Measurements from ENCODE around the gene GNA12.

Gene GNA12, protein sequence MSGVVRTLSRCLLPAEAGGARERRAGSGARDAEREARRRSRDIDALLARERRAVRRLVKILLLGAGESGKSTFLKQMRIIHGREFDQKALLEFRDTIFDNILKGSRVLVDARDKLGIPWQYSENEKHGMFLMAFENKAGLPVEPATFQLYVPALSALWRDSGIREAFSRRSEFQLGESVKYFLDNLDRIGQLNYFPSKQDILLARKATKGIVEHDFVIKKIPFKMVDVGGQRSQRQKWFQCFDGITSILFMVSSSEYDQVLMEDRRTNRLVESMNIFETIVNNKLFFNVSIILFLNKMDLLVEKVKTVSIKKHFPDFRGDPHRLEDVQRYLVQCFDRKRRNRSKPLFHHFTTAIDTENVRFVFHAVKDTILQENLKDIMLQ

GRCh38 chr7:2844153-2845033 lies at the start of gene GNA12:
Gene GNA12 (minus strand): TSS chr7:2844308. CDS start chr7:2844161, 147 bp downstream.
- Histone ChIP-seq H3K9ac (ENCODE audit: low read length) (peak within 1 kb of the TSS; percentile 61; the same call in 1 of the 2 replicates), H2AFZ (ENCODE audit: low read length) (peak within 1 kb of the TSS; percentile 90), H3K36me3 (replicated peaks; ENCODE audit: insufficient read depth, low read length) (no peaks in the 10 kb centered on the region), H3K4me3 (ENCODE audit: low read length) (peak within 1 kb of the TSS; percentile 74), H3K4me1 (ENCODE audit: low read length) (no peaks in the 10 kb centered on the region), H3K27me3 (replicated peaks; ENCODE audit: insufficient read depth, low read length) (no peaks in the 10 kb centered on the region), H4K20me1 (ENCODE audit: insufficient read depth, low read length) (no peaks in the 10 kb centered on the region), H3K4me2 (ENCODE audit: low read depth, low read length) (peak within 1 kb of the TSS; percentile 71), H3K79me2 (ENCODE audit: low read length) (peaks cover 29% of the 10 kb centered on the region), H3K27ac (ENCODE audit: low read length) (no peak within 1 kb of the TSS), H3F3A (ENCODE audit: insufficient read depth, low read length) (no peaks in the 10 kb centered on the region), H3K9me2 (replicated peaks; ENCODE audit: insufficient read depth, low read length) (no peaks in the 10 kb centered on the region), H3K9me3 (replicated peaks; ENCODE audit: insufficient read depth, low read length) (no peaks in the 10 kb centered on the region)
- no peak for TF ChIP-seq EZH2phosphoT487 (IDR thresholded peaks at IDR 0.05; ENCODE audit: low read length)
- TF ChIP-seq, protein P1, sequence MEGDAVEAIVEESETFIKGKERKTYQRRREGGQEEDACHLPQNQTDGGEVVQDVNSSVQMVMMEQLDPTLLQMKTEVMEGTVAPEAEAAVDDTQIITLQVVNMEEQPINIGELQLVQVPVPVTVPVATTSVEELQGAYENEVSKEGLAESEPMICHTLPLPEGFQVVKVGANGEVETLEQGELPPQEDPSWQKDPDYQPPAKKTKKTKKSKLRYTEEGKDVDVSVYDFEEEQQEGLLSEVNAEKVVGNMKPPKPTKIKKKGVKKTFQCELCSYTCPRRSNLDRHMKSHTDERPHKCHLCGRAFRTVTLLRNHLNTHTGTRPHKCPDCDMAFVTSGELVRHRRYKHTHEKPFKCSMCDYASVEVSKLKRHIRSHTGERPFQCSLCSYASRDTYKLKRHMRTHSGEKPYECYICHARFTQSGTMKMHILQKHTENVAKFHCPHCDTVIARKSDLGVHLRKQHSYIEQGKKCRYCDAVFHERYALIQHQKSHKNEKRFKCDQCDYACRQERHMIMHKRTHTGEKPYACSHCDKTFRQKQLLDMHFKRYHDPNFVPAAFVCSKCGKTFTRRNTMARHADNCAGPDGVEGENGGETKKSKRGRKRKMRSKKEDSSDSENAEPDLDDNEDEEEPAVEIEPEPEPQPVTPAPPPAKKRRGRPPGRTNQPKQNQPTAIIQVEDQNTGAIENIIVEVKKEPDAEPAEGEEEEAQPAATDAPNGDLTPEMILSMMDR (IDR thresholded peaks at IDR 0.05; ENCODE audit: low read length) = no peak
- no peak for TF ChIP-seq EZH2 (optimal IDR thresholded peaks at IDR 0.05; ENCODE audit: low read depth, low read length)
- DNase-seq = peak; percentile 98

GRCh38 chr7:2893411-2893861 lies 49.3 kb upstream of the GNA12 start:
- Histone ChIP-seq H3K36me3 (replicated peaks; ENCODE audit: insufficient read depth, low read length) (no peaks in the 10 kb centered on the region), H3K79me2 (ENCODE audit: low read length) (no peaks in the 10 kb centered on the region), H2AFZ (ENCODE audit: low read length) (no peak overlapping the region), H3K4me1 (ENCODE audit: low read length) (peaks cover 8% of the 10 kb centered on the region; the same call in 1 of the 2 replicates), H3K9me2 (replicated peaks; ENCODE audit: insufficient read depth, low read length) (no peaks in the 10 kb centered on the region), H3F3A (ENCODE audit: insufficient read depth, low read length) (peaks cover 11% of the 10 kb centered on the region; the same call in 1 of the 2 replicates), H3K9ac (ENCODE audit: low read length) (no peak overlapping the region), H3K4me2 (ENCODE audit: low read depth, low read length) (no peak overlapping the region), H3K4me3 (ENCODE audit: low read length) (no peak overlapping the region), H4K20me1 (ENCODE audit: insufficient read depth, low read length) (no peaks in the 10 kb centered on the region), H3K9me3 (replicated peaks; ENCODE audit: insufficient read depth, low read length) (no peaks in the 10 kb centered on the region), H3K27ac (ENCODE audit: low read length) (no peak overlapping the region; the same call in 1 of the 2 replicates), H3K27me3 (replicated peaks; ENCODE audit: insufficient read depth, low read length) (no peaks in the 10 kb centered on the region)
- TF ChIP-seq, protein P1 (IDR thresholded peaks at IDR 0.05; ENCODE audit: low read length) = no peak
- TF ChIP-seq EZH2 (optimal IDR thresholded peaks at IDR 0.05; ENCODE audit: low read depth, low read length) (no peak), EZH2phosphoT487 (IDR thresholded peaks at IDR 0.05; ENCODE audit: low read length) (no peak)
- no peak for DNase-seq

GRCh38 chr7:2892549-2892948 lies 48.4 kb upstream of the GNA12 start:
- Histone ChIP-seq H3K4me2 (ENCODE audit: low read depth, low read length) (no peak overlapping the region), H3K27me3 (replicated peaks; ENCODE audit: insufficient read depth, low read length) (no peaks in the 10 kb centered on the region), H3K9ac (ENCODE audit: low read length) (no peak overlapping the region), H3K9me2 (replicated peaks; ENCODE audit: insufficient read depth, low read length) (no peaks in the 10 kb centered on the region), H3K36me3 (replicated peaks; ENCODE audit: insufficient read depth, low read length) (no peaks in the 10 kb centered on the region), H3K4me3 (ENCODE audit: low read length) (no peak overlapping the region), H2AFZ (ENCODE audit: low read length) (no peak overlapping the region), H3F3A (ENCODE audit: insufficient read depth, low read length) (peaks cover 11% of the 10 kb centered on the region; the same call in 1 of the 2 replicates), H3K9me3 (replicated peaks; ENCODE audit: insufficient read depth, low read length) (no peaks in the 10 kb centered on the region), H4K20me1 (ENCODE audit: insufficient read depth, low read length) (no peaks in the 10 kb centered on the region), H3K4me1 (ENCODE audit: low read length) (peaks cover 8% of the 10 kb centered on the region; the same call in 1 of the 2 replicates), H3K27ac (ENCODE audit: low read length) (no peak overlapping the region), H3K79me2 (ENCODE audit: low read length) (no peaks in the 10 kb centered on the region)
- TF ChIP-seq, protein P1 (IDR thresholded peaks at IDR 0.05; ENCODE audit: low read length) = no peak
- TF ChIP-seq EZH2 (optimal IDR thresholded peaks at IDR 0.05; ENCODE audit: low read depth, low read length) = no peak
- no peak for TF ChIP-seq EZH2phosphoT487 (IDR thresholded peaks at IDR 0.05; ENCODE audit: low read length)
- no peak for DNase-seq

All from MM.1S (cell line).